ES-I3 (cell line): ENCODE results near the gene BASP1.
A peak's percentile ranks its signal among the peaks of the same experiment; 100 is the strongest.

ENCODE experiments used
- H3K36me3 ChIP-seq: 2 replicates; pipeline ENCODE4 v1.6.1; 2013; ENCODE audit warnings: mild to moderate bottlenecking, low read length, control low read depth, moderate library complexity; ENCODE audit not compliant: insufficient read depth
- H3K4me1 ChIP-seq: 2 replicates; pipeline ENCODE4 v1.6.1; 2013; ENCODE audit warnings: mild to moderate bottlenecking, control low read depth, low read length; ENCODE audit not compliant: insufficient read depth
- H3K9ac ChIP-seq: 2 replicates; pipeline ENCODE4 v1.6.1; 2013; ENCODE audit warnings: low read depth, mild to moderate bottlenecking, low read length, moderate library complexity
- H3K9me3 ChIP-seq: 2 replicates; pipeline ENCODE4 v1.6.1; 2013; ENCODE audit warnings: mild to moderate bottlenecking, low read length, moderate library complexity; ENCODE audit not compliant: control insufficient read depth, insufficient read depth

The BASP1 gene, protein sequence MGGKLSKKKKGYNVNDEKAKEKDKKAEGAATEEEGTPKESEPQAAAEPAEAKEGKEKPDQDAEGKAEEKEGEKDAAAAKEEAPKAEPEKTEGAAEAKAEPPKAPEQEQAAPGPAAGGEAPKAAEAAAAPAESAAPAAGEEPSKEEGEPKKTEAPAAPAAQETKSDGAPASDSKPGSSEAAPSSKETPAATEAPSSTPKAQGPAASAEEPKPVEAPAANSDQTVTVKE

GRCh38 chr5:17217493-17218352, at the start of gene BASP1:
BASP1 (plus strand) TSS chr5:17217631; CDS start chr5:17275217, 57,586 bp downstream.
- Histone ChIP-seq H3K4me1 (peaks cover 47% of the 10 kb centered on the region), H3K36me3 (no peaks in the 10 kb centered on the region), H3K9me3 (no peaks in the 10 kb centered on the region), H3K9ac (peak within 1 kb of the TSS; percentile 95)

DNA sequence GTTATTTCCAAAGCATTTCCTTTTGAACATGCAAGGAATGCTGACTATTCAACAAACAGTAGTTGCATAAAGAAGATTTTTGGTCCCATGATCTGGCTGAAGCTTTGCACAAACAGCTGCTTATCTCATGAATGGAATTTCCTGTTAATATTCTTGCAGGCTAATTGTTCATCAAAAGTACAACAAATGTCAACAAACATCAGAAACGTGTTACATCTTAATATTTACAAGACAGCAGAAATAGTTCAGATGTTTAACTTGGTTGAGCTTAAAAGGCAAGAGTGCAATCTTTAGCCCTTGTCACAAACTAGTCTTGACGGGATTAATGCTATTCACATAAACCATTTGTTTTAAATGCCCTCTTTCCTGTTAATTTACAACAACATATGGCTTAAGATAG, 47.9 kb upstream of the BASP1 start:
- no peaks in the 10 kb centered on the region for H3K36me3 ChIP-seq
- H3K4me1 ChIP-seq: peaks cover 30% of the 10 kb centered on the region
- no peaks in the 10 kb centered on the region for H3K9me3 ChIP-seq
- no peak overlapping the region for H3K9ac ChIP-seq

DNA sequence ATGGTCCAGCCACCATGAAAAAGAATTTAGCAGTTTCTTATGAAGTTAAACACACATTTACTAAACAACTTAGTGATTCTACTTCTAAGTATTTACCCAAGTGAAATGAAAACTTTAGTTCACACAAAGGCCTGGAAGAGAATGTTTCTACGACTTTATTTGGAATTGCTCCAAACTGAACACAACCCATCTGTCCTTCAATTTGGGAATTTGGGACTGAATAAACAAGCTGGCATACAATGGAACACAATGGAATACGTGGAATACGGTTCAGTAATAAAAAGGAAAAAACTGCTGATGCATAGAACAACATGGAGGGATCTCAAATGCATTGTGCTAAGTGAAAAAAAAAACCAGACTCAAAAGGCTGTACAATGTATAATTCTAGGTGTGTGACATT, 44.6 kb upstream of the BASP1 start:
- Histone ChIP-seq H3K4me1 (peaks cover 15% of the 10 kb centered on the region), H3K9ac (no peak overlapping the region), H3K36me3 (no peaks in the 10 kb centered on the region), H3K9me3 (no peaks in the 10 kb centered on the region)

DNA sequence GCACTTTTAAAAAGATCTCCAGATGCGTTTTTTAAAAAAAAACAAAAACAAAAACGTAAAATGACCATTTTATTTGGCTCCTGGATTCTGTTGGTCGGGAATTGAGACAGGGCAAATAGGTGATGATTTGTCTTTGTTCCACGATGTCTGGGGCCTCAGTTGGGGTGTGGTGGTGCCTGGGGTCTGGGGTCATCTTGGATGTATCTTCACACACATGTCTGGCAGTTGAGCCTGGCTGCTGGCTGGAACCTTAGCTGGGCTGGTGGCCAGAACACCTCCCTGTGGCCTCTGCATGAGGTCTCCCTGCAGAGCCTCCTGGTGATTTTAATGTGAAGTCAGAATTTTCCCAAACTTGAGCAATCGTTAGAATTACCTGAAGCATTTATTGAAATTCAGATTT, 42.5 kb upstream of the BASP1 start:
- H3K9me3 ChIP-seq: no peaks in the 10 kb centered on the region
- peaks cover 5% of the 10 kb centered on the region; the same call in 1 of the 2 replicates for H3K4me1 ChIP-seq
- H3K36me3 ChIP-seq: no peaks in the 10 kb centered on the region
- no peak overlapping the region for H3K9ac ChIP-seq

DNA sequence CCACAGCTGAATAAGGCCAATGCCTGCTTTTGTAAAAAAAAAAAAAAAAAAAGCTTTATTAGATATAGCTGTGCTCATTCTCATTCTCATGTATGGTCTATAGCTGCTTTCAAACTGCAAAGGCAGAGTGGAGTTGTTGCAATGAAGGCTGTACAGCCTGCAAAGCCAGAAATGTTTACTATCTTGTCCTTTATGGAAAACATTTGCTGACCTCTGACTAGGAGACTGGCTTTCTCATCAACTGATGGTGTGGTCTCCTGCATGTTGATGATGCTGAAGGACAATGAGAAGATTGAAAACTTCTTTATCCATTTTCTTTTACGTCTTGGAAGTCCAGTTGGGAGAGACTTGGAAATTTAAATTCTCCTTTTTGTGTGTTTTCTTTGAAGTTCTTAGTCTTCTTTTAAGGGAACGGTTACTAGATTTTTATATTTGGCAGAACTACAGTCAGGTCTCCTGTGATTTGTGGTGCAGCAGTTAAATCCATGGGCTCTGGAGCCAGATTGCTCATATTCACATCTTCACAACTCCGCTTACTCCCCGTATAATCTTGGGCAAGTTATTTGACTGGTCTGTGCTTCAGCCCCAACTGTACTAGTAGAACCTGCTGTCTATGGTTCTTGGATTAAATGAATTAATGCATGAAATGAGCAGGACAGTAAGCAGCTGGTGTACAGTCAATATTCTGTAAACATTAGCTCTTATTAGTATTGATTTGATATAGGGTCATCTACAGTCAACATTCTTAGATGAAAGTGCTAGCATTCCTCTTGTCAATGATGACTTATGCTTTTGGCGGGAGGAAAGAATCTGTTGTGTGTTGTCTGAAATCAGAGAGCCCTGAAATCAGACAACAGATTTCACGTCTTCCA, 39.7 kb upstream of the BASP1 start:
- Histone ChIP-seq H3K4me1 (peaks cover 8% of the 10 kb centered on the region; the same call in 1 of the 2 replicates), H3K9me3 (no peaks in the 10 kb centered on the region), H3K36me3 (no peaks in the 10 kb centered on the region), H3K9ac (no peak overlapping the region)

GRCh38 chr5:17178373-17178675, 39.1 kb upstream of the BASP1 start:
- peaks cover 8% of the 10 kb centered on the region; the same call in 1 of the 2 replicates for H3K4me1 ChIP-seq
- no peak overlapping the region for H3K9ac ChIP-seq
- no peaks in the 10 kb centered on the region for H3K9me3 ChIP-seq
- H3K36me3 ChIP-seq: no peaks in the 10 kb centered on the region

DNA sequence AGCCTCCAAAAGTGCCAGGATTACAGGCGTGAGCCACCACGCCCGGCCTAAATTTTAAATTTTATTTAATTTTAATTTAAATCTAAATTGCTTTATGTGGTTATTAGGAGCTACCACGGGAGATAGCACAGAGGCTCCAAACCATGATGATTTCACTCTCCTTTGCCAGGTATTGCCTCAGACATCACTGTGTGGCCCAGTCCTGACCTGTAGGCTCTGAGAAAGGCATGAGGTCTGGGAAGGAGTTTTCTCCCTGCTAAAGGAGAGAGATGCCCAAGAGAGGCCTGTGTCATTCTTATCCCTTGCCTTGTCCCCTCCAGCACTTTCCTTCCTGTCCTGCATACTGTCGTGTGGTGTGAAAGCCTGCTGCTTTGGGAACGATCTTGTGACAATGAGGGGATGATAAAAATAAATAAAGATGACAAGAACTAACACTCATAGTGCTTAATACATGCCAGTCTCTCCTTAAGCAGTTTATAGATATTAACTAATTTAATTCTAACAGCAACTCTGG, 37.0 kb upstream of the BASP1 start:
- Histone ChIP-seq H3K9me3 (no peaks in the 10 kb centered on the region), H3K36me3 (no peaks in the 10 kb centered on the region), H3K9ac (no peak overlapping the region), H3K4me1 (peaks cover 12% of the 10 kb centered on the region; the same call in 1 of the 2 replicates)

GRCh38 chr5:17180864-17181723, 36.3 kb upstream of the BASP1 start:
- H3K9ac ChIP-seq: no peak overlapping the region
- H3K36me3 ChIP-seq: no peaks in the 10 kb centered on the region
- no peaks in the 10 kb centered on the region for H3K9me3 ChIP-seq
- H3K4me1 ChIP-seq: peaks cover 12% of the 10 kb centered on the region; the same call in 1 of the 2 replicates

DNA sequence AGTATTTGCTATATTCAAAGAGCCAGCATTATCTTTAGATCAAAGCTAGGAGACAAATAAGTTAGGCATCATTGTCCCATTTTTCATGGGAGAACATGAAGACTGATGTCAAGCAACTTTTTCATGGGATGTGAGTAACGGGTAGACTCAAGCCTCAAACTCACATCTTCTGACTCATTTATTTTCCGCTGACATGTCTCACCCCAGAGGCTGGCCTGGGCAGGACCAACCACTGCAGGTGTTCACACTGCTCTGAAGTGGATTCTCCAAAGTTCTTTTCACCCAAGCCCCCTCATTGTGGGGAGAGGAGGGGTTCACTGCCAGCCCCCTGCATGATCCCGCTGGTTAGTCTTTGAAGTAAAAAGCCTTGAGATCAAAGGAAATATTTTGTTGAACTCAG, 34.9 kb upstream of the BASP1 start:
- Histone ChIP-seq H3K9ac (no peak overlapping the region), H3K9me3 (no peaks in the 10 kb centered on the region), H3K36me3 (no peaks in the 10 kb centered on the region), H3K4me1 (peaks cover 12% of the 10 kb centered on the region; the same call in 1 of the 2 replicates)

DNA sequence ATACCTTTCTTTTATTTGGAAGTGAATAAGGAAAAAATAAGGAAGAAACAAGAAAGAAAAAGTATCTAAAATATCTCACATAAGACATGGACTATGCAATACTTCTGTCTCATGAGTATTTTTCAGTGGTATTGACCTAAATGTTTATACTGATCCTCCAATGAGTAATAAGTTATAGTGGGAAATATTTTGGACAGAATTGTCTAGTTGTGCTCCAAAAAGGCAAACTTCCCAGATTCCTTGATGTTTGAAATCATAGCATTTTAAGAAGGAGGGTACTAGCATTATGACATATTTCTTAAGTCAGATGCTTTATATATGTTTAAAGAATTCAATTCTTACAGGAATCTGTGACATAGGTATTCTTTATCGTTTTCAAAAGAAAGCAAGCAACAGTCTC, 34.5 kb upstream of the BASP1 start:
- Histone ChIP-seq H3K36me3 (no peaks in the 10 kb centered on the region), H3K9me3 (no peaks in the 10 kb centered on the region), H3K9ac (no peak overlapping the region), H3K4me1 (peaks cover 12% of the 10 kb centered on the region; the same call in 1 of the 2 replicates)

DNA sequence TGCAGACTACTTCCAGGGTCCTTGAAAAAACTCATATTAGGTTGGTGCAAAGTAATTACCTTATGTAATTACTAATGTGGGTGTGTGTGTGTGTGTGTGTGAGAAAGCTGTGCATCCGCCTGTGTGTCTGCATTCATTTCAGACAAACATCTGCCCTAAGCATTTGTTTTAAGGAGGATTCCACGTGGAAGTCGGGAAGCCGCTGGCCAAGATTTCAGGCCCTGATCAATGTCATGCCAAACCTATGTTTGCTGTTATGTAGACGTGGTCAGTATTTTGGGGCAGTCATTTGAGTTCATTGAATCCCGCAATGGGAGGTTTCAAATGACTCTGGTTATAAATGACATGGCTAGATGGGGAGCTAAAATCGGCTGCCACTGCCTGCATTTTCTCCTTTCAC, 33.6 kb upstream of the BASP1 start:
- Histone ChIP-seq H3K4me1 (peaks cover 12% of the 10 kb centered on the region; the same call in 1 of the 2 replicates), H3K9me3 (no peaks in the 10 kb centered on the region), H3K9ac (no peak overlapping the region), H3K36me3 (no peaks in the 10 kb centered on the region)

- Histone ChIP-seq H3K9me3 (no peaks in the 10 kb centered on the region), H3K36me3 (no peaks in the 10 kb centered on the region), H3K4me1 (peaks cover 13% of the 10 kb centered on the region), H3K9ac (no peak overlapping the region)
Measured at GRCh38 chr5:17184588-17184987, 32.8 kb upstream of the BASP1 start.

- Histone ChIP-seq H3K9ac (no peak overlapping the region), H3K9me3 (no peaks in the 10 kb centered on the region), H3K4me1 (peaks cover 21% of the 10 kb centered on the region), H3K36me3 (no peaks in the 10 kb centered on the region)
Measured at GRCh38 chr5:17185349-17185748, 32.1 kb upstream of the BASP1 start.
